Lower lobe of right lung (tissue), 2 donors: ENCODE data around the gene EHMT1. TPM values are rescaled to one million over a fixed set of nuclear protein-coding genes. Genes with fewer than 3 reads are reported as not detected.
A peak's percentile ranks its signal among the peaks of the same experiment; 100 is the strongest.

ENCODE experiments used
- ATAC-seq, 2 donors: fragments of 200-7000 bp; cut with Tn5 transposase; one replicate each; pipeline ENCODE4 v1.9.1; 2020 to 2022; ENCODE audit warnings: mild to moderate bottlenecking in 2 of 2, moderate library complexity in 2 of 2
- DNase-seq: peaks from one replicate; pipeline ENCODE4 v3.0.0-alpha.2; 2020
- H3K27ac ChIP-seq: fragments of 200-600 bp; one replicate; pipeline ENCODE4 v1.8.0; 2022
- H3K27me3 ChIP-seq: fragments of 200-600 bp; one replicate; pipeline ENCODE4 v1.8.0; 2022; ENCODE audit warnings: low read depth
- H3K36me3 ChIP-seq: fragments of 200-600 bp; one replicate; pipeline ENCODE4 v1.8.0; 2022; ENCODE audit warnings: mild to moderate bottlenecking
- H3K4me1 ChIP-seq: fragments of 200-600 bp; one replicate; pipeline ENCODE4 v1.8.0; 2022
- H3K4me3 ChIP-seq: fragments of 200-600 bp; one replicate; pipeline ENCODE4 v1.8.0; 2022; ENCODE audit warnings: mild to moderate bottlenecking
- H3K9me3 ChIP-seq: fragments of 200-600 bp; one replicate; pipeline ENCODE4 v1.8.0; 2022
- CTCF ChIP-seq: fragments of 200-600 bp; IDR thresholded peaks from one replicate; pipeline ENCODE4 v1.8.0; 2022; ENCODE audit warnings: antibody characterized with exemption, mild to moderate bottlenecking
- intact Hi-C: fragments of 100-400 bp; cut with DNase I; formaldehyde crosslinking; loops from one replicate; pipeline ENCODE4 v1.11.0; 2022
- total RNA-seq: library from RNA; stranded (reverse); fragmentation: NEBNext Ultra II Directional; extraction: Animal tissue kit (Norgen Biotek cat#: 25700); gene quantifications from one replicate; pipeline ENCODE4 v1.2.1, GENCODE V29; 2021
- donor health status: DM: no; HTN: yes; CAD: no; lungs with severe emphysema.

Gene EHMT1
- total RNA-seq, 1 donor from 2014 or later: 73.5 TPM

GRCh38 chr9:137798142-137798541, 179.3 kb downstream of the EHMT1 start:
- peaks cover 93% of the 10 kb centered on the region for H3K36me3 ChIP-seq
- no peaks in the 10 kb centered on the region for H3K9me3 ChIP-seq
- ATAC-seq: no peak
- H3K27me3 ChIP-seq: no peaks in the 10 kb centered on the region
- intact Hi-C loops: no loop called here
- no peak for DNase-seq
- H3K4me3 ChIP-seq: no peak overlapping the region
- H3K4me1 ChIP-seq: no peaks in the 10 kb centered on the region
- TF ChIP-seq CTCF: no peak
- no peak overlapping the region for H3K27ac ChIP-seq

- no peaks in the 10 kb centered on the region for H3K9me3 ChIP-seq
- H3K27me3 ChIP-seq: no peaks in the 10 kb centered on the region
- no peak for DNase-seq
- H3K27ac ChIP-seq: no peak overlapping the region
- no peak overlapping the region for H3K4me3 ChIP-seq
- ATAC-seq: peak in 1 of 2 donors; percentile 7
- intact Hi-C loops: no loop called here
- TF ChIP-seq CTCF: no peak
- peaks cover 94% of the 10 kb centered on the region for H3K36me3 ChIP-seq
- no peaks in the 10 kb centered on the region for H3K4me1 ChIP-seq
Observed at GRCh38 chr9:137798901-137799629, 180.3 kb downstream of the EHMT1 start.

- ATAC-seq: no peak
- no peak for DNase-seq
- Histone ChIP-seq H3K27ac (no peak overlapping the region), H3K9me3 (no peaks in the 10 kb centered on the region), H3K36me3 (peaks cover 91% of the 10 kb centered on the region), H3K27me3 (no peaks in the 10 kb centered on the region), H3K4me3 (no peak overlapping the region), H3K4me1 (no peaks in the 10 kb centered on the region)
- TF ChIP-seq CTCF: no peak
- intact Hi-C loops: no loop called here
Observed at GRCh38 chr9:137799630-137799983, 180.8 kb downstream of the EHMT1 start.

GRCh38 chr9:137800196-137801022, 181.6 kb downstream of the EHMT1 start:
- DNase-seq: no peak
- no peak for ATAC-seq
- Histone ChIP-seq H3K36me3 (peaks cover 88% of the 10 kb centered on the region), H3K4me1 (no peaks in the 10 kb centered on the region), H3K9me3 (no peaks in the 10 kb centered on the region), H3K27me3 (no peaks in the 10 kb centered on the region), H3K27ac (no peak overlapping the region), H3K4me3 (no peak overlapping the region)
- TF ChIP-seq CTCF: no peak
- intact Hi-C loops: no loop called here

GRCh38 chr9:137801023-137801319, 182.2 kb downstream of the EHMT1 start:
- peaks cover 83% of the 10 kb centered on the region for H3K36me3 ChIP-seq
- ATAC-seq (peak in 1 of 2 donors; percentile 13), DNase-seq (no peak)
- H3K27me3 ChIP-seq: no peaks in the 10 kb centered on the region
- H3K4me1 ChIP-seq: no peaks in the 10 kb centered on the region
- TF ChIP-seq CTCF: no peak
- intact Hi-C loops: no loop called here
- H3K27ac ChIP-seq: no peak overlapping the region
- H3K4me3 ChIP-seq: no peak overlapping the region
- no peaks in the 10 kb centered on the region for H3K9me3 ChIP-seq
